Stimulated activated naive CD8-positive, alpha-beta T cell treated with anti-CD3 and anti-CD28 coated beads, Interleukin-15, amount 100 ng/mL, for 72 hours (primary cell): ENCODE measurements around the gene RAD51B.

Experiments used
- ATAC-seq: fragments of 150-1000 bp; cut with Tn5 transposase; 2 replicates; pipeline ENCODE4 v1.10.0; 2021; ENCODE audit warnings: mild to moderate bottlenecking, moderate library complexity
- DNase-seq, 2 donors: peaks; one replicate each; pipeline ENCODE4 v3.0.0; 2021 to 2022
- H3K27ac Mint-ChIP-seq, 2 donors: one replicate each; pipeline ENCODE4 v1.8.0; 2022; ENCODE audit warnings: mild to moderate bottlenecking in 2 of 2, mixed read lengths in 2 of 2, moderate library complexity in 2 of 2
- H3K27me3 Mint-ChIP-seq: one replicate; pipeline ENCODE4 v1.8.0; 2022; ENCODE audit warnings: mixed read lengths
- H3K4me1 Mint-ChIP-seq: one replicate; pipeline ENCODE4 v1.8.0; 2022; ENCODE audit warnings: mild to moderate bottlenecking, mixed read lengths
- H3K4me3 Mint-ChIP-seq, 2 donors: one replicate each; pipeline ENCODE4 v1.8.0; 2022; ENCODE audit warnings: mild to moderate bottlenecking in 2 of 2, mixed read lengths in 2 of 2, moderate library complexity in 1 of 2
- H3K9me3 Mint-ChIP-seq, 2 donors: one replicate each; pipeline ENCODE4 v1.8.0; 2022; ENCODE audit warnings: mixed read lengths in 2 of 2

Gene RAD51B

DNA sequence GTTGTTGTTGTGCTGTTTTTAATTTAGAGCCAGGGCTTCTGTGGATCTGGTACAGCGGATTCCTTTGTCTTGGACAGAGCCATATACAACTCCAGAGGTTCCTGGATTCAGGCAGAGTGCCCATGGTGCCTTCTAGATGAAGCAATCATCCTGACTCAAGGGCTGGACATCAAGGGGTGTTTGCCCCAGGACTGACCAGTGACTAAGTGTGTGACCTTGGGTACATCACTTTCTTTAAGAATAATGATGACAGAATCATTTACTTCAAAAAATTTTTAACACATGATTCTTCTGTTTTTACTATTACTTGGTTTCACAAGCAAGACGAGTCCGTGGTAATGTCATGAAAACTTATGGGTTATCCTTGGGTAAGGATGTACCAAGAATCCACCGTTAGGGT, 576.0 kb downstream of the RAD51B start:
- no peak for DNase-seq
- no peak overlapping the region for H3K27ac Mint-ChIP-seq

DNA sequence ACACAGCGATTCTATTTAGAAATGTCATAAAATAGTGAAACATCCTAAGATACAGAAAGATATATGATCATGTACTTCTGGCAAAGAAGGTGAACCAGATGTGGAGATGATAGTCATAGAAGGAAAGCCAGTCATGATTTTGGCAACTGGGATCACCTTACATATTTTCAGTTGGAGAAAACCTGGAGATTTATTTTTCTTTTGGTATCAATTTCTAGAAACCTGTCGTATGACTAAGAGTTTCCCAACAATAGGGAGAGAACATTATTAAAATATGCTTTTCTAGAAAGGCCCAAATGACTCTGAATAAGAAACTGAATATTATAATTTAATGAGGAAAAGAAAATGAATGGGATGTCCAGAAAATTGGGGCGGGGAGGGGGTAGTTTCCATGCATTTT, 576.9 kb downstream of the RAD51B start:
- peaks cover 26% of the 10 kb centered on the region for H3K4me1 Mint-ChIP-seq

More for the DNA sequence above, 576.0 kb downstream of the RAD51B start:
- Mint-ChIP-seq H3K4me3 (no peak overlapping the region), H3K4me1 (peaks cover 26% of the 10 kb centered on the region), H3K9me3 (no peaks in the 10 kb centered on the region), H3K27me3 (no peaks in the 10 kb centered on the region)
- no peak for ATAC-seq

DNA sequence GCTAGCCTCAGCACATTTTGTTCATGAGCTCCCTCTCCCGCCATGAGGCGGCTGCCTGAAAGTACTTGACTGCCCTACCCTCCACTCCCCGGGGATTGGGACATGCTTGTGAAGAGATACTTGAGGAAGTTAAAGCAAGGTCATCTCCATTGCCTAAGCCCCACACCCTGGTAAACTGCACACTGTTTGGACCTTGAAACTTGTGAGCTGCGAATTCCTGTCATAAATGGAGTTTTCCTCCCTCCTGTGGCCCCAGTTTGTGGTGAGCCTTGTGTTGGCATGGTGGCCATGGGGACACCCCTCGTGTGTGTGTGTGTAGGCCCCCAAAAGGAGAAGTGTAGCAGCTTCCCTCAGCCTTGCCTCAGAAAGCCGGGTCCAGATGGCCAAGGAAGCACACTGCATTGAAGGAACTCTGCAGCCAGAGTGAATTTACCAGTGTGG, 577.8 kb downstream of the RAD51B start:
- Mint-ChIP-seq H3K4me3 (no peak overlapping the region), H3K27me3 (no peaks in the 10 kb centered on the region)
- no peak for ATAC-seq

More for the DNA sequence above, 576.9 kb downstream of the RAD51B start:
- H3K9me3 Mint-ChIP-seq, result no peaks in the 10 kb centered on the region
- DNase-seq (no peak), ATAC-seq (no peak)
- H3K27ac Mint-ChIP-seq, result peak overlapping the region in 1 of 2 donors; percentile 20
- H3K4me3 Mint-ChIP-seq, result no peak overlapping the region
- no peaks in the 10 kb centered on the region for H3K27me3 Mint-ChIP-seq

DNA sequence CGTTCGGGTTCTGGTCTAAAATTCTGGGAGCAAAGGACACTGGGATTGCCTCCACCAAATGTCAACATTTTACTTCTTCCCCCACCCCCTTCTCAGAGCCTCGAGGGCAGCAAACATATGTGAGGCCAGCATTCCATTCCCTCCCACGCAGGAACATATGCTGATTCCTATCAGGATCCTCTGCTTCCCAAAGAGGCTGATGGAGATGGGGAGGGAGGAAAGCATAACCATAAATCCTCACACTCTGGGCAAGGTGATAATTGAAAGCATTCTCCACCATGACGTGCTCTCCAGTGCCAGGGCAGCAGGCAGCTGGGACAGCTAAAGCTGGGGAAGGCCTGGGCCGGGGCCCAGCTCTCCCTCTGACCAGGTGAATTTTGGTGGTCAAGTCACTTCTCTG, 578.2 kb downstream of the RAD51B start:
- Mint-ChIP-seq H3K27me3 (no peaks in the 10 kb centered on the region), H3K27ac (no peak overlapping the region), H3K4me3 (no peak overlapping the region), H3K4me1 (peaks cover 31% of the 10 kb centered on the region), H3K9me3 (no peaks in the 10 kb centered on the region)
- ATAC-seq (no peak), DNase-seq (no peak)

More for the DNA sequence above, 577.8 kb downstream of the RAD51B start:
- peaks cover 31% of the 10 kb centered on the region for H3K4me1 Mint-ChIP-seq
- no peaks in the 10 kb centered on the region for H3K9me3 Mint-ChIP-seq
- DNase-seq, result no peak
- H3K27ac Mint-ChIP-seq, result peak overlapping the region in 1 of 2 donors; percentile 55

DNA sequence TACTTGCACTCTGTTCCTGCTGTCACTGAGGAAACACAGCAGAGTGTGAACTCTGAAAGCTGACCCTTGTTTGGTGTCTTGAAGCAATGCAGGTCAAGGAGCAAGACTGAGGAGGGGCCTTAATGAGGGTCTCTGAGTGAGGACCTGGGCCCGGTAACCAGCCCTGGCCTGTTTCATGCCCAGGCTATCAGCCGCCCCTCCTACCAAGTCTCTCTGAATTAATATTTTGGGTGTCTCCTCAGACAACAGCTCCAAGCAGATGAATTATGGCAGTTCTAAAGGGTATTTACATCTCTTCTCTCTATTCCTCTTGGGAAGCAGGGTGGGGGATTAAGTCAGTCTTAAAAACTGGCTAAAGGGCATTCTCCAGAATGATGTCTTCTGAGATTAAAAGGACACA, 578.8 kb downstream of the RAD51B start:
- Mint-ChIP-seq H3K27ac (no peak overlapping the region), H3K9me3 (no peaks in the 10 kb centered on the region), H3K27me3 (no peaks in the 10 kb centered on the region), H3K4me3 (no peak overlapping the region), H3K4me1 (peaks cover 33% of the 10 kb centered on the region)
- ATAC-seq, result no peak
- no peak for DNase-seq

DNA sequence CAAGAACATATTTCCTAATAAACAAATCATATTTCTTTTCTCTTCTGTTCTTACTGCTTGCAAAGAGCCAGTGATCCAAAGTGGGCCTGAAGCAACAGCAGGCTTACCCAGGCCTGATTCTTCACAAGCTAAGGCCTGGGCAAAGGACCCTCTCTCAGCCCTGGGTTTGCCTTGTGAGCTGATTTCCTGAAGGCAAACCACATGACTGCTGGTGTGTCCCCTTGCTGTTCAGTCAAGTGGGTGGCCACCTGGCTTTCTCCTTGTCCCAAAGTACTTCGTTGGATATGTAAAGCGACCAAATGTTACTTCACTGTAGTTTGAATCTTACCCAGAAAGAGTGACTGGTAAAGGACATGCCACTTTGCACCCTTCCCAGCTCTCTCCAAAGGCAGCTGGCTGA, 580.4 kb downstream of the RAD51B start:
- DNase-seq, result no peak
- Mint-ChIP-seq H3K9me3 (no peaks in the 10 kb centered on the region), H3K4me1 (peaks cover 40% of the 10 kb centered on the region), H3K4me3 (no peak overlapping the region), H3K27me3 (no peaks in the 10 kb centered on the region), H3K27ac (peak overlapping the region in 1 of 2 donors; percentile 27)
- ATAC-seq, result no peak

DNA sequence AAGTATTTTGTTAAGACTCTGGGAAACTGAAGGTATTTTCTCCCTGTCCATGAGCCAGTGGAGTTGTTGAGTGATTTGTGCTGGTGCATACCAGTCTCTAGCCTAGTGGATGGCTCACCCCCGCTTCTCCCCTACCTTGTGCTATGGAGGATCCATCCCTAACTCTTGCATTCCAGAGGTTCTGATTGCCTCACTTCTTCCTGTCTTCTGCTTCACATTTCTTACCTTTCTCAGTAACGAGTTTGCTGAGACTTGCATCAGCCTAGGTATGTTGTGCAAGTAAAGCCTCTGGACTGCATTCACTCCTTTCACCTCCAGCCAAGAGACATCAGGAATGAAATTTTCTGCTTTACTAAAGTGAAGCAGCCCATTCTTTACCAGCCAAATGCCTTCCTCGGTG, 581.7 kb downstream of the RAD51B start:
- Mint-ChIP-seq H3K4me1 (peaks cover 40% of the 10 kb centered on the region), H3K27ac (no peak overlapping the region), H3K4me3 (no peak overlapping the region), H3K9me3 (no peaks in the 10 kb centered on the region), H3K27me3 (no peaks in the 10 kb centered on the region)
- DNase-seq (no peak), ATAC-seq (no peak)

DNA sequence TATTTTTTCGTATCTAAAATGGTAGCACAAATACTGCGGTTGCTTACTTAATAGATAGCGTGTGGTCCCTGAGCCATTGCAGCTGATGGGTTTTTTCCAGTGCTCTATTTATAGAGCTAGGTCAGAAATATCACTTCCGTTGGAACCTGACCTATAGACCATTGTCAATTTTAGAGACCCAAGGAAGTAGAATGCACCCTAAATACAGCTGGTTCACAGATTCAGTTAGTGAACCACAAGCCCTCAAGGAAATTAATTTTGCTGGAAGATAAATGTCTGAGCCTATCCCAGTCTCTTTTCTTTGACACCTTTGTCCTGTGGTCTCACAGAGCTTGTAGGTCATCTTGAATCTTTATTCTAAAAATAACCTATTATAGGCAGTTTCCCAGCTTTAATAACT, 582.3 kb downstream of the RAD51B start:
- Mint-ChIP-seq H3K27me3 (no peaks in the 10 kb centered on the region), H3K4me3 (no peak overlapping the region), H3K4me1 (peaks cover 40% of the 10 kb centered on the region), H3K27ac (no peak overlapping the region), H3K9me3 (no peaks in the 10 kb centered on the region)
- no peak for ATAC-seq
- no peak for DNase-seq

DNA sequence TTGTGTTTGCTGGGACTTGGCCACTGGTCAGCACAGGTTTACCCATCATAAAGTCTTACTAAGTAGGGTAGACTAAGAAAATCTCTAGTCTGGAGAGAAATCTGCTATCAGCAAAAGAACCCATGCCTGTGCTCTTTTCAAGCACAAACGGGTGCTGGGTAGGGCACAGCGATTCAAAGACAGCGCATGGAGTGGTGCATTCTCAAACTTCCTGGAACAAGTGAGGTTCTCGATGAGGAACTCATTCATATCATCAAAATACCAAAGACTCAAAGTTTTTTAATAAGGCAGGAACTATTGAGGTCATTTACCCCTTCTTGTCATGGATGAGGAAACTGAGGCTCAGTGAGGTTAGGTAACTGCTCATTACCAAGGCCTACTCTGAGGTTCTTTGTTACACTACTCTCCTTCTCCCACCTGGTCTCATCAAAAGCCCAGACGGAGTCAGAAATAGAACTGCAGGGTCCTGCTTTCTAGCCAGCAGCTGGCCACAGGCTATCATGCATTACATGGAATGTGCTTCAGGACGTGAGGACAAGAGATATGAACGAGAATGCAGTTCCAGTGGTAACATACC, 583.0 kb downstream of the RAD51B start:
- no peaks in the 10 kb centered on the region for H3K9me3 Mint-ChIP-seq
- no peaks in the 10 kb centered on the region for H3K27me3 Mint-ChIP-seq
- no peak for ATAC-seq
- no peak overlapping the region for H3K4me3 Mint-ChIP-seq
- no peak for DNase-seq
- no peak overlapping the region for H3K27ac Mint-ChIP-seq
- peaks cover 43% of the 10 kb centered on the region for H3K4me1 Mint-ChIP-seq

DNA sequence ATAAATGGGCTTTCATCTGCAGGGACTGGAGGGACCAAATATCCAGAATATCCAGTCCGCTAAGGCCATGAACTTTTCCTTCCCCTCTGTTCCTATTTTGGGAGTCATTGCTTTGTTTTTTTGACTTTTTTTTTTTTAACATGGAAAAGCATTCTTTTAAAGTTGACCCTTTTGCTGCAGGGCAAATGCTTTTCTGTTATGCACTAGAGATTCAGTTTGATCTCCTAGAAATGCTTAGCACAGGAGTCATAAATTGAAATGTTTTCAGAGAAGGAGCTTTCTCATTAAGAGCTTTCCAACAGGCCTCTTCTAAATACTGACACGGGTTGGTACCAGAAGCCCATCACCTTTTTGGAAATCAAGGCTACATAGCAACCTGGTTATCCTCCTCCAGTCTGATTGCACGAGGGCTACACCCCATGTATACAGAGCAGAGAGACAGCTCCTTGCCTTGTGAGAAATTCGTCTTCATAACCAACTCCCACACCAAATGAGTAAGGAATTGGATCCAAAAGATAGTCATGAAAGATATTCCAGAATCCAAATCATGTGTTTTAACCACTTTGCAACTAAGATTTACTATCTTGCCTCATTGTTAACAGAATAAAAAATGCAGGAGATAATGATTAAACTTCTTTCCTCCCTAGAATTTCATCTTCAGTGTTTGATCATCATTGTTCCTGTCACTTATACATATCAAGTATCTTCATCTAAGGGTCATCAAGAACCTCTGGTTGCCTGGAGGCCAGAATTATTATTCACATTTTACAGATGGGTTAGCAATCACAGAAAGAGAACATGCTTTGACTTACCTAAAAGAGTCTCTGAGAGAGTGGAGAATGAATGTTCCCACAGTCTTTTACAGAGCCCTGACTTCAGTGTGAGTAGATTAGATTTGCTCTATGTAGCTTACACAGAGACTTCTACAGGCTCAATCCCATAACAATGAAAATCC, 583.9 kb downstream of the RAD51B start:
- Mint-ChIP-seq H3K9me3 (no peaks in the 10 kb centered on the region), H3K27ac (peak overlapping the region in 1 of 2 donors; percentile 27), H3K27me3 (no peaks in the 10 kb centered on the region), H3K4me3 (no peak overlapping the region), H3K4me1 (peaks cover 50% of the 10 kb centered on the region)
- DNase-seq, result no peak
- ATAC-seq, result no peak

DNA sequence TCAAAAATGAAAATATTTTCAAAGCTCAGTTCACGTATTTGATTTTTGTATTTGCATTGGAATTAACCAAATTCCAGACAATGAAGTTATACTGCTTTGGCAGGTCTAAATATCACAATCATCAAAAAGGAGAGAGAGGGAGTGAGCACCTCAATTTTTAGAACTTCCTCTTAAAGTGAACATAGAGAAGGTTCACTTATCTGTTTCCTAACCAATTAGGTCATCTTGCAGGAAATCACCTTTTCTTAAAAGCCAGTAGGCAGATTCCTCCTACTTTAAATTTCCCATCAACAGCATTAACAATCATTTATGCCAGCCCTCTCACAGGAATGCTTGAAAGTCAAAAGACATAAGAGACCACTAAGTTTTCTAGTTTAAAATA, 584.6 kb downstream of the RAD51B start:
- DNase-seq (no peak), ATAC-seq (no peak)
- Mint-ChIP-seq H3K9me3 (no peaks in the 10 kb centered on the region), H3K27ac (peak overlapping the region in 1 of 2 donors; percentile 51), H3K4me3 (no peak overlapping the region), H3K4me1 (peaks cover 55% of the 10 kb centered on the region), H3K27me3 (no peaks in the 10 kb centered on the region)

DNA sequence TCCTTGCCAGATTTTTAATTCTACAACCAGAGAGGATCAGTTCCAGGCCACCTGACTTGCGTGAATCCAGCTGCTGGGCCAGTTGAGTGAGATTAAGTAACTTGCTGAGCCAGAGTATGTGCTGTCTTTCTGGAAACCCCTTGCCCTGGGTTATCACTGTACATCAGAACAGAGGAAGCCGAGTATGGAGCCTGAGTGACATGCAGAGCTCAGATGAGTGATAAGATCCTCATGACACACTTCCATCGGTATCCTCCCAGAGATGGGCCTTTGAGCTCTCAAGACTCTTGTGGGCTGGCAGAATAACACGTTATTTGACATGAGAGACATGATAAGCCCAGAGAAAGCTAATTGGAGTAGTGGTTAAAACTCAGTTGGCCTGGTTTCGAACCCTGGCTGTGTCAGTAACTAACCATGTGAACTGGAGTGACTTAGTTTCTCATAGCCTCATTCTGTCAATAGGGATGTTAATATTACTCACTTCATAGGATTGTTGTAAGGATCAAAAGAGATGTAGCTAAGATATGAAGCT, 585.1 kb downstream of the RAD51B start:
- no peak for DNase-seq

DNA sequence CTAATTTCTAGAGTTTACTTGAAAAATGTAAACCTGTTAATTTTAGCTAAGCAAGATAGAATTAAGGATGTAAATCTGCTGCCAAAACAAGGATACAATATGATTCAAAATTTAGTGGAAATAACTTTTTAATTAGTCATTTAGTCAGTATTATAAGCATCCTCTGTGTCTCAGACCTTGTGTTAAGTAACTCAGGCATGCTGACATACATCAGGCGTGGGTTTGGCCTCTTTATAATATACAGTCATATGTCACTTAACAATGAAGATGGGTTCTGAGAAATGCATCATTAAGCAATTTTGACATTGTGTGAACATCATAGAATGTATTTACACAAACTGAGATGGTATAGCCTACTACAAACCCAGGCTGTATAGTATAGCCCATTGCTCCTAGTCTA, 586.4 kb downstream of the RAD51B start:
- DNase-seq, result no peak
- peak; percentile 77 for ATAC-seq
- Mint-ChIP-seq H3K9me3 (no peaks in the 10 kb centered on the region), H3K4me3 (no peak overlapping the region), H3K4me1 (peaks cover 58% of the 10 kb centered on the region), H3K27me3 (no peaks in the 10 kb centered on the region), H3K27ac (no peak overlapping the region)

More for the DNA sequence above, 585.1 kb downstream of the RAD51B start:
- no peaks in the 10 kb centered on the region for H3K9me3 Mint-ChIP-seq
- no peaks in the 10 kb centered on the region for H3K27me3 Mint-ChIP-seq
- peak; percentile 71 for ATAC-seq
- no peak overlapping the region for H3K4me3 Mint-ChIP-seq
- peaks cover 61% of the 10 kb centered on the region for H3K4me1 Mint-ChIP-seq
- peak overlapping the region in 1 of 2 donors; percentile 51 for H3K27ac Mint-ChIP-seq

DNA sequence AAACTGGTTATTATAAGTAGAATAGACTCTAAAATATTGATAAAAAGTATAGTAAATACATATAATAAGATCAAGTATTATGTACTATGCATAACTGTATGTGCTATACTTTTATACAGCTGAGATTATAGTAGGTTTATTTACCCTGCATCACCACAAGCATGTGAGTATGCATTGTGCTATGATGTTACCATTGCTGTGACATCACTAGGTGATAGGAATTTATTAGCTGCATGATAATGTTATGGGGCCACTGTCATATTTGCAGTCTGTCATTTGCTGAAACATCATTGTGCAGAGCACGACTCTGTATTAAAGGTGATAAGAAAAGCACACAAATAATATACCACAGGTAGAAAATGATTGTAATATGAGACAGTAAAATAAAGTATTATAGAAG, 587.7 kb downstream of the RAD51B start:
- no peaks in the 10 kb centered on the region for H3K9me3 Mint-ChIP-seq
- H3K4me3 Mint-ChIP-seq, result no peak overlapping the region
- peaks cover 54% of the 10 kb centered on the region for H3K4me1 Mint-ChIP-seq
- no peaks in the 10 kb centered on the region for H3K27me3 Mint-ChIP-seq
- DNase-seq, result no peak
- ATAC-seq, result no peak
- no peak overlapping the region for H3K27ac Mint-ChIP-seq

DNA sequence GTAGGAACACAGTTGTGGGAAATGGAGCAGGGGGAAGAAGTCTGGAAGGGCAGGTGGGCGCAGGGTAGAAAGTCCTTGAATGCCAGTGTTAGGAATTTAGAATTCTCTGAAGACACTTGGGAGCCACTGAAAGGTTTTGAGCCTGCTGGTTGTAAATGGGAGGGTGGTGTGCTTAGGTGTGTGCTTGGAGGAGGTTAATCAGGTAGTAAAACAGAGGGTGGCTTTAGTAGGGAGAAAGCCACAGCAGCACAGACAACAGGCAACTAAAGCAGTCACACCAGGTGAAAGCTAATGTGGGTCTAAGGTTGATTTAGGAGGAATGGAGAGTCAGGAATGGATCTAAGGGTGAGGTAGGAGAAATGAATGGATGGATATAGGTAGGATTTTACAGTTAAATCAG, 588.2 kb downstream of the RAD51B start:
- H3K27ac Mint-ChIP-seq, result peak overlapping the region; percentile 46 to 55
- ATAC-seq (no peak), DNase-seq (no peak)
- no peaks in the 10 kb centered on the region for H3K27me3 Mint-ChIP-seq
- H3K4me1 Mint-ChIP-seq, result peaks cover 52% of the 10 kb centered on the region
- no peak overlapping the region for H3K4me3 Mint-ChIP-seq
- H3K9me3 Mint-ChIP-seq, result no peaks in the 10 kb centered on the region

DNA sequence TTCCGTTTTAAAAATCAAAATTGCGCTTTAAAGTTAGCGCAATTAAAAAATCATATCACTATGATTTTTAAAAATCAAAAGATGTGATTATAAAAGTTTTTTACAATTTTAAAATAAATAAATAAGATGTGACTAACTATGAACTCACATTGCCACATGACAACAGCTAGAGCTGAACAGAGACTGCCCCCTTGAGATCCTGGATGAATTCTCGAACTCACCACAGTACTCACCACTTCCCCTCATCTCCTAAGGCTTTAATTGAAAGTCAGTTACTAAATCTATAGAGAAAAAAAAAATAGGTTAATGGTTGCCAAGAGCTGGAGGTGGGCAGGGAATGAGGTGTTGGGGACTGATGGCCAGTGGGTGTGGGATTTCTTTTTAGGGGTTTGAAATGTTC, 589.1 kb downstream of the RAD51B start:
- ATAC-seq (peak; percentile 71), DNase-seq (peak in 1 of 2 donors; percentile 11)
- H3K4me3 Mint-ChIP-seq, result no peak overlapping the region
- H3K27ac Mint-ChIP-seq, result peak overlapping the region in 1 of 2 donors; percentile 44
- peaks cover 47% of the 10 kb centered on the region for H3K4me1 Mint-ChIP-seq
- no peaks in the 10 kb centered on the region for H3K9me3 Mint-ChIP-seq
- H3K27me3 Mint-ChIP-seq, result no peaks in the 10 kb centered on the region
